HepG2 (cell line): ENCODE measurements around the gene HSPA6.
"Not testable (repeated sequence)": the region's sequence is repeated elsewhere in the genome, so short reads cannot be mapped to it uniquely, and the experiment has no call there.

Experiments used
- ARNTL ChIP-seq: sonication (generic); formaldehyde crosslinking; IDR thresholded peaks from 2 replicates; pipeline ENCODE4 v1.4.0; 2020; ENCODE audit warnings: mild to moderate bottlenecking, missing genetic modification reagents
- CTCF ChIP-seq: sonication (generic); formaldehyde crosslinking; IDR thresholded peaks from 2 replicates; pipeline ENCODE4 v1.5.0; 2020; ENCODE audit warnings: mild to moderate bottlenecking, missing genetic modification reagents, moderate library complexity
- DNMT1 ChIP-seq: sonication (generic); formaldehyde crosslinking; IDR thresholded peaks from 2 replicates; pipeline ENCODE4 v1.5.1; 2020; ENCODE audit warnings: mild to moderate bottlenecking, missing genetic modification reagents
- ETV6 ChIP-seq: sonication (generic); formaldehyde crosslinking; conservative IDR thresholded peaks from 2 replicates; pipeline ENCODE4 v1.4.0; 2020; ENCODE audit warnings: missing genetic modification reagents
- GABPB1 ChIP-seq: IDR thresholded peaks from 2 replicates; pipeline ENCODE4 v1.6.1; 2016; ENCODE audit warnings: mild to moderate bottlenecking, missing genetic modification reagents, moderate library complexity, missing compliant biosample characterization
- HDAC1 ChIP-seq: sonication (generic); formaldehyde crosslinking; IDR thresholded peaks from 2 replicates; pipeline ENCODE4 v1.5.1; 2020; ENCODE audit warnings: mild to moderate bottlenecking, missing genetic modification reagents
- HOXA7 ChIP-seq: sonication (generic); formaldehyde crosslinking; IDR thresholded peaks from 2 replicates; pipeline ENCODE4 v1.8.1; 2022; ENCODE audit warnings: mild to moderate bottlenecking, missing genetic modification reagents, moderate library complexity
- JUND ChIP-seq: sonication (generic); formaldehyde crosslinking; IDR thresholded peaks from 2 replicates; pipeline ENCODE4 v1.8.0; 2022; ENCODE audit warnings: mild to moderate bottlenecking, missing genetic modification reagents
- MAFK ChIP-seq, 2 experiments: IDR thresholded peaks in 1 of 2; conservative IDR thresholded peaks in 1 of 2; 2 replicates each; pipeline ENCODE4 v1.6.1; 2011; ENCODE audit warnings: improper control_type of control experiment in 2 of 2, low read length in 2 of 2
- MAZ ChIP-seq, 2 experiments: sonication (generic) in 1 of 2; formaldehyde crosslinking in 1 of 2; IDR thresholded peaks; 2 replicates each; pipeline versions ENCODE4 v1.5.0 to v1.6.1; 2012 to 2020; ENCODE audit warnings: low read depth in 2 of 2, mild to moderate bottlenecking in 2 of 2, borderline replicate concordance in 1 of 2, improper control_type of control experiment in 1 of 2, low read length in 1 of 2, missing genetic modification reagents in 1 of 2, moderate library complexity in 1 of 2
- POLR2A ChIP-seq, 2 experiments: IDR thresholded peaks; 2 replicates each; pipeline ENCODE4 v1.6.1; 2011; ENCODE audit warnings: low read depth in 2 of 2, low read length in 2 of 2, mild to moderate bottlenecking in 1 of 2, moderate library complexity in 1 of 2; ENCODE audit not compliant: insufficient read depth in 1 of 2
- RFX5 ChIP-seq: IDR thresholded peaks from 2 replicates; pipeline ENCODE4 v1.6.1; 2011; ENCODE audit warnings: low read depth, low read length, improper control_type of control experiment
- ZNF124 ChIP-seq: sonication (generic); formaldehyde crosslinking; IDR thresholded peaks from 2 replicates; pipeline ENCODE4 v1.4.0; 2020; ENCODE audit warnings: missing genetic modification reagents

GRCh38 chr1:161556143-161556542, 31.8 kb downstream of the HSPA6 start:
- not testable (repeated sequence) for TF ChIP-seq RFX5; CTCF (CRISPR knock-in tag); MAZ (IDR thresholded peaks at IDR 0.05; ENCODE audit: borderline replicate concordance, low read depth, low read length); MAZ (CRISPR knock-in tag; IDR thresholded peaks at IDR 0.05; ENCODE audit: low read depth); DNMT1 (CRISPR knock-in tag); HDAC1 (CRISPR knock-in tag); ETV6 (CRISPR knock-in tag); ARNTL (CRISPR knock-in tag); POLR2A (IDR thresholded peaks at IDR 0.05; ENCODE audit: insufficient read depth in 1 of 2, low read depth in 2 of 2, low read length in 2 of 2); GABPB1; HOXA7 (CRISPR knock-in tag); ZNF124 (CRISPR knock-in tag); JUND (CRISPR knock-in tag); MAFK (conservative IDR thresholded peaks at IDR 0.05 in 1 of 2, IDR thresholded peaks at IDR 0.05 in 1 of 2; ENCODE audit: low read length in 2 of 2)
